ENCODE results near the gene KCNJ6. TPM values are rescaled to one million over a fixed set of nuclear protein-coding genes. Genes with fewer than 3 reads are reported as not detected.
"Not testable (repeated sequence)": the region's sequence is repeated elsewhere in the genome, so short reads cannot be mapped to it uniquely, and the experiment has no call there.

Gene KCNJ6
- total RNA-seq, 1 experiment from 2014 or later = not detected

- Histone ChIP-seq H3K79me2 (ENCODE audit: insufficient read depth, low read length) (no peaks in the 10 kb centered on the region), H3K4me1 (ENCODE audit: control insufficient read depth in 1 of 2, insufficient read depth in 2 of 2, low read length in 2 of 2) (no peaks in the 10 kb centered on the region), H3K9me2 (ENCODE audit: insufficient read depth) (no peaks in the 10 kb centered on the region), H3K27ac (ENCODE audit: low read depth, low read length) (no peak overlapping the region), H2AFZ (ENCODE audit: low read depth, low read length, poor library complexity, severe bottlenecking) (no peak overlapping the region), H4K20me1 (ENCODE audit: insufficient read depth) (no peaks in the 10 kb centered on the region; the same call in 1 of the 2 replicates), H3K4me3 (replicated peaks in 1 of 2; ENCODE audit: low read depth in 1 of 2, low read length in 2 of 2) (no peak overlapping the region), H3K27me3 (ENCODE audit: insufficient read depth, low read length) (no peaks in the 10 kb centered on the region), H3K36me3 (ENCODE audit: control insufficient read depth in 1 of 2, insufficient read depth in 2 of 2, low read length in 2 of 2) (no peaks in the 10 kb centered on the region), H3K9ac (ENCODE audit: low read length) (no peak overlapping the region), H3K4me2 (ENCODE audit: low read length) (no peak overlapping the region), H3K9me3 (ENCODE audit: control insufficient read depth in 1 of 2, insufficient read depth in 1 of 2, low read depth in 1 of 2, low read length in 2 of 2) (peaks cover 4 to 12% of the 10 kb centered on the region in 2 experiments; a peak in 2 of 4 replicates)
- no peak for ATAC-seq
- ChIA-PET POLR2A (no interaction called here), RAD21 (ENCODE audit: low non-redundant PET in 1 of 2, low total read pairs in 2 of 2, uncharacterized antibody in 2 of 2, unreplicated experiment in 2 of 2) (no interaction called here), CTCF (no interaction called here)
- DNase-seq (ENCODE audit: low read depth, low spot score) = no peak
- no TSS peak for BruUV-seq (replicated peaks)
- intact Hi-C loops (cut with micrococcal nuclease) = no loop called here
- TF ChIP-seq CTCF (IDR thresholded peaks at IDR 0.05 in 2 of 3, conservative IDR thresholded peaks at IDR 0.05 in 1 of 3; ENCODE audit: borderline replicate concordance in 1 of 3, insufficient read depth in 1 of 3, low read depth in 2 of 3, low read length in 2 of 3) (no peak), EZH2phosphoT487 (IDR thresholded peaks at IDR 0.05; ENCODE audit: borderline replicate concordance) (no peak), RAD21 (IDR thresholded peaks at IDR 0.05; ENCODE audit: low read depth) (no peak), EGR1 (IDR thresholded peaks at IDR 0.05; ENCODE audit: low read depth) (no peak), YY1 (IDR thresholded peaks at IDR 0.05; ENCODE audit: extremely low read depth, insufficient replicate concordance, low read depth, low read length) (no peak)
These were observed 11.5 kb upstream of the KCNJ6 start for GRCh38 chr21:37927711-37928110.

GRCh38 chr21:37921091-37921490, 4.8 kb upstream of the KCNJ6 start:
- TF ChIP-seq POLR2A (IDR thresholded peaks at IDR 0.05; ENCODE audit: borderline replicate concordance, extremely low read depth, insufficient read depth, insufficient read length) = no peak
- no peak for TF ChIP-seq ELF1 (IDR thresholded peaks at IDR 0.05; ENCODE audit: borderline replicate concordance, low read depth)
- Histone ChIP-seq H3K9me3 (ENCODE audit: control insufficient read depth in 1 of 2, insufficient read depth in 1 of 2, low read depth in 1 of 2, low read length in 2 of 2) (0 out of 4 replicates have a peak, but pooled peaks cover 0 to 2% of the 10 kb centered on the region in 2 experiments), H3K4me3 (replicated peaks in 1 of 2; ENCODE audit: low read depth in 1 of 2, low read length in 2 of 2) (no peak overlapping the region), H4K20me1 (ENCODE audit: insufficient read depth) (no peaks in the 10 kb centered on the region; the same call in 1 of the 2 replicates), H3K9me2 (ENCODE audit: insufficient read depth) (no peaks in the 10 kb centered on the region), H3K4me2 (ENCODE audit: low read length) (no peak overlapping the region), H3K4me1 (ENCODE audit: control insufficient read depth in 1 of 2, insufficient read depth in 2 of 2, low read length in 2 of 2) (no peaks in the 10 kb centered on the region), H3K27ac (ENCODE audit: low read depth, low read length) (no peak overlapping the region), H2AFZ (ENCODE audit: low read depth, low read length, poor library complexity, severe bottlenecking) (no peak overlapping the region), H3K9ac (ENCODE audit: low read length) (no peak overlapping the region), H3K79me2 (ENCODE audit: insufficient read depth, low read length) (no peaks in the 10 kb centered on the region), H3K36me3 (ENCODE audit: control insufficient read depth in 1 of 2, insufficient read depth in 2 of 2, low read length in 2 of 2) (no peaks in the 10 kb centered on the region), H3K27me3 (ENCODE audit: insufficient read depth, low read length) (no peaks in the 10 kb centered on the region)
- no peak for ATAC-seq
- RAD21 ChIA-PET (ENCODE audit: low non-redundant PET in 1 of 2, low total read pairs in 2 of 2, uncharacterized antibody in 2 of 2, unreplicated experiment in 2 of 2) = no interaction called here
- CTCF ChIA-PET = no interaction called here
- DNase-seq (ENCODE audit: low read depth, low spot score) = no peak
- no TSS peak for BruUV-seq (replicated peaks)
- intact Hi-C loops (cut with micrococcal nuclease) = no loop called here
- POLR2A ChIA-PET = no interaction called here

- H3K9ac ChIP-seq (ENCODE audit: low read length); intact Hi-C loops (cut with micrococcal nuclease); H3K4me2 ChIP-seq (ENCODE audit: low read length); H3K79me2 ChIP-seq (ENCODE audit: insufficient read depth, low read length); H3K27me3 ChIP-seq (ENCODE audit: insufficient read depth, low read length); H3K4me3 ChIP-seq (replicated peaks in 1 of 2; ENCODE audit: low read depth in 1 of 2, low read length in 2 of 2); H4K20me1 ChIP-seq (ENCODE audit: insufficient read depth); H3K36me3 ChIP-seq (ENCODE audit: control insufficient read depth in 1 of 2, insufficient read depth in 2 of 2, low read length in 2 of 2); H3K9me3 ChIP-seq (ENCODE audit: control insufficient read depth in 1 of 2, insufficient read depth in 1 of 2, low read depth in 1 of 2, low read length in 2 of 2); POLR2A ChIA-PET; DNase-seq (ENCODE audit: low read depth, low spot score); BruUV-seq (replicated peaks); H3K27ac ChIP-seq (ENCODE audit: low read depth, low read length); ATAC-seq; H2AFZ ChIP-seq (ENCODE audit: low read depth, low read length, poor library complexity, severe bottlenecking); H3K9me2 ChIP-seq (ENCODE audit: insufficient read depth); H3K4me1 ChIP-seq (ENCODE audit: control insufficient read depth in 1 of 2, insufficient read depth in 2 of 2, low read length in 2 of 2); CTCF ChIA-PET; RAD21 ChIA-PET (ENCODE audit: low non-redundant PET in 1 of 2, low total read pairs in 2 of 2, uncharacterized antibody in 2 of 2, unreplicated experiment in 2 of 2): not testable (repeated sequence)
These were observed 4.0 kb upstream of the KCNJ6 start for GRCh38 chr21:37920302-37920701.

Data from HCT116 (cell line).